Measurements from ENCODE around the gene MRPL14. TPM values are rescaled to one million over a fixed set of nuclear protein-coding genes. Genes with fewer than 3 reads are reported as not detected.
A peak's percentile ranks its signal among the peaks of the same experiment; 100 is the strongest.

Gene MRPL14
- total RNA-seq, 1 donor from 2014 or later, result 40.4 TPM

DNA sequence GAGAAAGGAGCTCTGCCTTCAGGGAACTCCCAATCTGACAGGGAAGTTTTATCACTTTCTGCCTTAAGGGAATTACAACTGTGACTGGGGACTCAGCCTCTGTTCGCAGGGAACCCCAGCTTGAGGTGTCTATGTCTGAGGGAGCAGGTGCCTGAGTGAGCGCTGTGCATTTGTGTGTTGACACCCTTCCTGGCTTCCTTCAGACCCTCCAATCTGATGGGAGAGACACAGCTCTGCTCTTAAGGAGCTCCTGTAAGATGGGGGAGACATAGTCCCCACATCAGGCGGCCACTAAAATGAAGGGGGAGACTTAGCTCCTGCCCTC is 62.3 kb downstream of the MRPL14 start:
- H3K27ac ChIP-seq, result no peak overlapping the region

DNA sequence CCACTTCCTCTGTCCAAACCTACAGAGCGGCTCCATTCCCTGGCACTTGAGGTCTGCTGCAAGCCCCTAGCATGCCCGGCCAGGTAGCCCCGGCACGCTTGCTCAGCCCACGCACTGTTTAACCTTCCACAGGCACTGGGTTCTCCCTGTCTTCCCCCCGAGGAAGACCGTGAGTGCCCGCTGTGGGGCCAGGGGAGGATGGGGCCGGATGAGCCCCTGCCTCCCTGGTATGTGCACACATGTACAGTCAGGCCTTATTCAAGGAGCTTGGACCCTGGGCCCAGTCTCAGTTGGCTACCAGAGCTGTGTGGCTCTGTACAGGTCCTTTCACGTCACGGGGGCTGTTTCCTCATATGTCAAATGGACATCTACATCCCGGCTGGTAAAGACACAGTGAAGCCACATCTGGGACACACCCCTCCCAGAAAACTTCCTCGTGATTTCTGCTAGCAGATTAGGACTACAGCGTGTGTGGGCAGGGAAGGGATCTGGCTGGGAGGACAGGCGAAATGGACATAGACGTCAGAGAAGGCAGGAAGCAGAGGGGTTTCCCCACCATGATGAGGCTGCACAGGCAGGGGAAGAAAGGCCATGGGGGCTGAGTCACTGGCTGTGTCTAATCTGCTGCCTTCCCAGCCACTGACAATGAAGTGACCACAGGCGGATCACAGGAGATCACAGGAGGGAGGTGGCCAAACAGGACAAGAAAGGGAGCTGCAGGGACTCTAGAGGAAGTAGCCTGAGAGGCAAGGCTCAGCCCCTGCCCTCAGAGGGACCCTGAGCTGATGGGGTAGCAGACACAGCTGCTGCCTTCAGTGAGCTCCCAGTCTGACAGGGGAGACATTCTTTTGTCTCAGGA is 62.9 kb downstream of the MRPL14 start:
- no peak overlapping the region for H3K9ac ChIP-seq
- H3F3A ChIP-seq (ENCODE audit: low read depth), result peaks cover 9% of the 10 kb centered on the region
- H3K27ac ChIP-seq, result no peak overlapping the region
- no peaks in the 10 kb centered on the region for H3K27me3 ChIP-seq
- no peaks in the 10 kb centered on the region for H3K79me2 ChIP-seq (ENCODE audit: low read depth)
- no peaks in the 10 kb centered on the region for H3K36me3 Mint-ChIP-seq
- H3K4me1 Mint-ChIP-seq, result peaks cover 30% of the 10 kb centered on the region
- DNase-seq (ENCODE audit: low spot score), result peak; percentile 31
- H3K4me3 ChIP-seq, result no peak overlapping the region
- no peak overlapping the region for H3K4me3 Mint-ChIP-seq
- H3K27ac Mint-ChIP-seq, result peak overlapping the region; percentile 86
- no peak for TF ChIP-seq EZH2 (IDR thresholded peaks at IDR 0.05)
- no peak for TF ChIP-seq EZH2phosphoT487 (IDR thresholded peaks at IDR 0.05)
- TF ChIP-seq, protein P1, sequence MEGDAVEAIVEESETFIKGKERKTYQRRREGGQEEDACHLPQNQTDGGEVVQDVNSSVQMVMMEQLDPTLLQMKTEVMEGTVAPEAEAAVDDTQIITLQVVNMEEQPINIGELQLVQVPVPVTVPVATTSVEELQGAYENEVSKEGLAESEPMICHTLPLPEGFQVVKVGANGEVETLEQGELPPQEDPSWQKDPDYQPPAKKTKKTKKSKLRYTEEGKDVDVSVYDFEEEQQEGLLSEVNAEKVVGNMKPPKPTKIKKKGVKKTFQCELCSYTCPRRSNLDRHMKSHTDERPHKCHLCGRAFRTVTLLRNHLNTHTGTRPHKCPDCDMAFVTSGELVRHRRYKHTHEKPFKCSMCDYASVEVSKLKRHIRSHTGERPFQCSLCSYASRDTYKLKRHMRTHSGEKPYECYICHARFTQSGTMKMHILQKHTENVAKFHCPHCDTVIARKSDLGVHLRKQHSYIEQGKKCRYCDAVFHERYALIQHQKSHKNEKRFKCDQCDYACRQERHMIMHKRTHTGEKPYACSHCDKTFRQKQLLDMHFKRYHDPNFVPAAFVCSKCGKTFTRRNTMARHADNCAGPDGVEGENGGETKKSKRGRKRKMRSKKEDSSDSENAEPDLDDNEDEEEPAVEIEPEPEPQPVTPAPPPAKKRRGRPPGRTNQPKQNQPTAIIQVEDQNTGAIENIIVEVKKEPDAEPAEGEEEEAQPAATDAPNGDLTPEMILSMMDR (IDR thresholded peaks at IDR 0.05), result no peak
- H3K9me3 ChIP-seq (ENCODE audit: low read depth), result no peaks in the 10 kb centered on the region
- no peaks in the 10 kb centered on the region for H3K36me3 ChIP-seq
- H3K4me1 ChIP-seq, result peaks cover 20% of the 10 kb centered on the region
- peaks cover 2% of the 10 kb centered on the region for H3K27me3 Mint-ChIP-seq (ENCODE audit: insufficient read depth, low read depth)
- H4K20me1 ChIP-seq (ENCODE audit: low read depth), result no peaks in the 10 kb centered on the region
- no peak overlapping the region for H2AFZ ChIP-seq (replicated peaks)
- peaks cover 3% of the 10 kb centered on the region for H3K9me3 Mint-ChIP-seq
- no peak overlapping the region for H3K4me2 ChIP-seq

More for the DNA sequence above, 62.3 kb downstream of the MRPL14 start:
- H3K4me2 ChIP-seq, result no peak overlapping the region
- no peaks in the 10 kb centered on the region for H3K79me2 ChIP-seq (ENCODE audit: low read depth)
- no peak for DNase-seq (ENCODE audit: low spot score)
- Mint-ChIP-seq H3K36me3 (no peaks in the 10 kb centered on the region), H3K27ac (peak overlapping the region; percentile 50), H3K9me3 (peaks cover 3% of the 10 kb centered on the region), H3K4me3 (no peak overlapping the region), H3K4me1 (peaks cover 30% of the 10 kb centered on the region), H3K27me3 (ENCODE audit: insufficient read depth, low read depth) (peaks cover 2% of the 10 kb centered on the region)
- no peaks in the 10 kb centered on the region for H3K36me3 ChIP-seq
- peaks cover 20% of the 10 kb centered on the region for H3K4me1 ChIP-seq
- no peak overlapping the region for H3K9ac ChIP-seq
- no peaks in the 10 kb centered on the region for H3K27me3 ChIP-seq
- no peaks in the 10 kb centered on the region for H3K9me3 ChIP-seq (ENCODE audit: low read depth)
- peaks cover 9% of the 10 kb centered on the region for H3F3A ChIP-seq (ENCODE audit: low read depth)
- no peaks in the 10 kb centered on the region for H4K20me1 ChIP-seq (ENCODE audit: low read depth)
- TF ChIP-seq EZH2phosphoT487 (IDR thresholded peaks at IDR 0.05) (no peak), EZH2 (IDR thresholded peaks at IDR 0.05) (no peak)
- TF ChIP-seq, protein P1 (IDR thresholded peaks at IDR 0.05), result no peak
- no peak overlapping the region for H3K4me3 ChIP-seq
- H2AFZ ChIP-seq (replicated peaks), result no peak overlapping the region

DNA sequence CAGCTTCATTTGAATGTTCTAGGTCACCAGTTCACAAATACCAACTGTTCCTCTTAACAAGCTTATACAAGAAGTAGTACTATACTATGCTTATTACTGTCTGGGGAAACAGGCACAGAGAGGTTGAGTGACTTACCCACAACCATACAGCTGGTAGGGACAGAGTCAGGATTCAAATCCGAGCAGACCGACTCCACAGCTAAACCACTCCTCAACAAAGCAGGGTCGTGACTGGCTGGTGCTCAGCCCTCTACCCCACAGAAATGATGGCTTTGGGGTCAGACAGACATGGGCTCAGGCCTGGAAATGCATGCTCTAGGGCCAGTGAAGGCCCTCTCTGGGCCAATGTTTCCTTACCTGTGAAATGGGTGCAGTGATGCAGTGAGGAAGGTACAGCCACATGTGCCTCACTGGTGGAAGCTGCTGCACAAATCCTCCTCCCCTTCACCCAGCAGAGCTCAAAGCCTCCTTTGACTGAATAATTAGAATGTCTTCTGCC is 63.6 kb downstream of the MRPL14 start:
- Histone ChIP-seq H4K20me1 (ENCODE audit: low read depth) (no peaks in the 10 kb centered on the region), H3K4me1 (peaks cover 15% of the 10 kb centered on the region), H3F3A (ENCODE audit: low read depth) (peaks cover 2% of the 10 kb centered on the region), H3K79me2 (ENCODE audit: low read depth) (no peaks in the 10 kb centered on the region), H3K9me3 (ENCODE audit: low read depth) (no peaks in the 10 kb centered on the region), H3K27ac (no peak overlapping the region), H2AFZ (replicated peaks) (no peak overlapping the region), H3K4me2 (no peak overlapping the region), H3K9ac (no peak overlapping the region), H3K36me3 (no peaks in the 10 kb centered on the region), H3K4me3 (no peak overlapping the region), H3K27me3 (no peaks in the 10 kb centered on the region)
- Mint-ChIP-seq H3K27ac (peak overlapping the region; percentile 86), H3K36me3 (no peaks in the 10 kb centered on the region), H3K4me1 (peaks cover 23% of the 10 kb centered on the region), H3K4me3 (no peak overlapping the region), H3K27me3 (ENCODE audit: insufficient read depth, low read depth) (peaks cover 2% of the 10 kb centered on the region), H3K9me3 (peaks cover 3% of the 10 kb centered on the region)
- TF ChIP-seq EZH2 (IDR thresholded peaks at IDR 0.05) (no peak), EZH2phosphoT487 (IDR thresholded peaks at IDR 0.05) (no peak)
- TF ChIP-seq, protein P1 (IDR thresholded peaks at IDR 0.05), result no peak
- DNase-seq (ENCODE audit: low spot score), result no peak

Other genes starting within 250 kb of the MRPL14 start
- gene TMEM63B, start 102 bp upstream of the MRPL14 start, total RNA-seq (ENCODE audit: low replicate concordance), result 25.4 and 30.8 TPM in 2 replicates
- gene CAPN11, start 31.4 kb upstream of the MRPL14 start, total RNA-seq (ENCODE audit: low replicate concordance), result 0.40 and 0.49 TPM in 2 replicates
- gene MYMX, start 89.5 kb upstream of the MRPL14 start, total RNA-seq (ENCODE audit: low replicate concordance), result 0.54 and 1.5 TPM in 2 replicates
- gene SLC29A1, start 96.1 kb upstream of the MRPL14 start, total RNA-seq (ENCODE audit: low replicate concordance), result 34.8 and 69.7 TPM in 2 replicates
- gene HSP90AB1, start 119.6 kb upstream of the MRPL14 start, total RNA-seq (ENCODE audit: low replicate concordance), result 1,851 and 2,068 TPM in 2 replicates
- 33.9 and 47.0 TPM in 2 replicates for gene SLC35B2, start 130.1 kb upstream of the MRPL14 start, total RNA-seq (ENCODE audit: low replicate concordance)
- gene NFKBIE, start 138.1 kb upstream of the MRPL14 start, total RNA-seq (ENCODE audit: low replicate concordance), result 5.1 and 15.5 TPM in 2 replicates
- 0.13 and 1.4 TPM in 2 replicates for gene TMEM151B, start 143.0 kb upstream of the MRPL14 start, total RNA-seq (ENCODE audit: low replicate concordance)
- gene AARS2, start 185.9 kb upstream of the MRPL14 start, total RNA-seq (ENCODE audit: low replicate concordance), result 16.1 and 29.3 TPM in 2 replicates
- gene SPATS1, start 215.2 kb upstream of the MRPL14 start, total RNA-seq (ENCODE audit: low replicate concordance), result 0.25 TPM in 1 of 2 replicates, not detected in the other

Data from neural progenitor cell (in vitro differentiated cells).